ENCODE data around the gene INF2.
A peak's percentile ranks its signal among the peaks of the same experiment; 100 is the strongest.

DNA sequence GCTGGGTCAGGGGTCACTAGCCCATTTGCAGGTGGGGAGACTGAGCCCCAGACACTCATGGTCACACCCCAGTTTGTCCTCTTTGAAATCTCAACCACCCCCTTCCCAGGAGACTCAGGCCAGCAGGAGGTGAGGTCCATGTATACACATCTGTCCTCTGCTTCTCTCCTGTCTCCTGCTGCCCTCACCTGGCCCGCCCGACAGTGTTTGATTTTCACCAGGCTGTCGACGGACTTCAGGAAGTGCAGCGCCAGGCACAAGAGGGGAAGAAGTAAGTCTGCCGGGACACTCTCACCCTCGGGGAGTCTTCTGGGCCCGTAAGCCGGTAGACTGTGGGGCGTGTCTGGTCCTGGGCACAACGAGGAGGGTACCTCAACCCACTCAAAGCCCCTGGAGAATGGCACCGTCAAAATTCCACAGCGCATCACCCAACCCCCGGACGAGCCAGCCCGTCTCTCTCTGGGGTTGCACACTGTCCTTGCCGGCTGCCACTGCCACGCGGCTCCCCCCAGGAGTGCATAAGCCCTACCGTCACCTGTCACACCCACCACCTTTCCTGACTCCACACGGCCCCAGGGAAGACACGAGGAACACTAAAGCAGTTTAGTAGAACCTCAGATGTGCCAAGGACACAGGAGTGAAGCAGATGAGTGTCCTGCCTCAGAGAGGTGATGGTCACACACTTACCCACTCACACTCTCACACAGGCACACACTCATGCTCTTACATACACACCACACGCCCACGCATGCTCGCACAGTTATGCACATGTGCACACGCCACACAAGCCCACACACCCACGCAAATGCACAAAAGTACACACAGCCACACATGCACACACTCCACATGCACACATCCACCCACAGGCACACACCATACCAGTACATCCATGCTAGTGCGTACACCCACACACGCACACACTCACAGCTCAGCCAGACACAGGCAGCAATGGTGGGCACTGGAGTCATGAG is 50.4 kb downstream of the INF2 start:
- TF ChIP-seq, protein P1, sequence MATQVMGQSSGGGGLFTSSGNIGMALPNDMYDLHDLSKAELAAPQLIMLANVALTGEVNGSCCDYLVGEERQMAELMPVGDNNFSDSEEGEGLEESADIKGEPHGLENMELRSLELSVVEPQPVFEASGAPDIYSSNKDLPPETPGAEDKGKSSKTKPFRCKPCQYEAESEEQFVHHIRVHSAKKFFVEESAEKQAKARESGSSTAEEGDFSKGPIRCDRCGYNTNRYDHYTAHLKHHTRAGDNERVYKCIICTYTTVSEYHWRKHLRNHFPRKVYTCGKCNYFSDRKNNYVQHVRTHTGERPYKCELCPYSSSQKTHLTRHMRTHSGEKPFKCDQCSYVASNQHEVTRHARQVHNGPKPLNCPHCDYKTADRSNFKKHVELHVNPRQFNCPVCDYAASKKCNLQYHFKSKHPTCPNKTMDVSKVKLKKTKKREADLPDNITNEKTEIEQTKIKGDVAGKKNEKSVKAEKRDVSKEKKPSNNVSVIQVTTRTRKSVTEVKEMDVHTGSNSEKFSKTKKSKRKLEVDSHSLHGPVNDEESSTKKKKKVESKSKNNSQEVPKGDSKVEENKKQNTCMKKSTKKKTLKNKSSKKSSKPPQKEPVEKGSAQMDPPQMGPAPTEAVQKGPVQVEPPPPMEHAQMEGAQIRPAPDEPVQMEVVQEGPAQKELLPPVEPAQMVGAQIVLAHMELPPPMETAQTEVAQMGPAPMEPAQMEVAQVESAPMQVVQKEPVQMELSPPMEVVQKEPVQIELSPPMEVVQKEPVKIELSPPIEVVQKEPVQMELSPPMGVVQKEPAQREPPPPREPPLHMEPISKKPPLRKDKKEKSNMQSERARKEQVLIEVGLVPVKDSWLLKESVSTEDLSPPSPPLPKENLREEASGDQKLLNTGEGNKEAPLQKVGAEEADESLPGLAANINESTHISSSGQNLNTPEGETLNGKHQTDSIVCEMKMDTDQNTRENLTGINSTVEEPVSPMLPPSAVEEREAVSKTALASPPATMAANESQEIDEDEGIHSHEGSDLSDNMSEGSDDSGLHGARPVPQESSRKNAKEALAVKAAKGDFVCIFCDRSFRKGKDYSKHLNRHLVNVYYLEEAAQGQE (IDR thresholded peaks at IDR 0.05; ENCODE audit: unreplicated experiment): no peak
- TF ChIP-seq EZH2 (IDR thresholded peaks at IDR 0.05; ENCODE audit: low read depth, unreplicated experiment): no peak
- TF ChIP-seq, protein P2, sequence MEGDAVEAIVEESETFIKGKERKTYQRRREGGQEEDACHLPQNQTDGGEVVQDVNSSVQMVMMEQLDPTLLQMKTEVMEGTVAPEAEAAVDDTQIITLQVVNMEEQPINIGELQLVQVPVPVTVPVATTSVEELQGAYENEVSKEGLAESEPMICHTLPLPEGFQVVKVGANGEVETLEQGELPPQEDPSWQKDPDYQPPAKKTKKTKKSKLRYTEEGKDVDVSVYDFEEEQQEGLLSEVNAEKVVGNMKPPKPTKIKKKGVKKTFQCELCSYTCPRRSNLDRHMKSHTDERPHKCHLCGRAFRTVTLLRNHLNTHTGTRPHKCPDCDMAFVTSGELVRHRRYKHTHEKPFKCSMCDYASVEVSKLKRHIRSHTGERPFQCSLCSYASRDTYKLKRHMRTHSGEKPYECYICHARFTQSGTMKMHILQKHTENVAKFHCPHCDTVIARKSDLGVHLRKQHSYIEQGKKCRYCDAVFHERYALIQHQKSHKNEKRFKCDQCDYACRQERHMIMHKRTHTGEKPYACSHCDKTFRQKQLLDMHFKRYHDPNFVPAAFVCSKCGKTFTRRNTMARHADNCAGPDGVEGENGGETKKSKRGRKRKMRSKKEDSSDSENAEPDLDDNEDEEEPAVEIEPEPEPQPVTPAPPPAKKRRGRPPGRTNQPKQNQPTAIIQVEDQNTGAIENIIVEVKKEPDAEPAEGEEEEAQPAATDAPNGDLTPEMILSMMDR (conservative IDR thresholded peaks at IDR 0.05; ENCODE audit: low read depth in 2 of 2): peak in 1 of 2 experiments; percentile 22; a peak in 2 of 4 replicates
- TF ChIP-seq EZH2phosphoT487 (IDR thresholded peaks at IDR 0.05; ENCODE audit: unreplicated experiment): no peak
- no peak for TF ChIP-seq POLR2AphosphoS5 (IDR thresholded peaks at IDR 0.05; ENCODE audit: low read depth)
- TF ChIP-seq CREB1 (CRISPR knock-in tag; IDR thresholded peaks at IDR 0.05; ENCODE audit: low read depth): no peak
- no peak for TF ChIP-seq ZNF331 (CRISPR knock-in tag; IDR thresholded peaks at IDR 0.05; ENCODE audit: low read depth)
- TF ChIP-seq STAT1 (IDR thresholded peaks at IDR 0.05; ENCODE audit: unreplicated experiment): no peak
- no peak for TF ChIP-seq JUNB (IDR thresholded peaks at IDR 0.05; ENCODE audit: unreplicated experiment)
- TF ChIP-seq, protein P3, sequence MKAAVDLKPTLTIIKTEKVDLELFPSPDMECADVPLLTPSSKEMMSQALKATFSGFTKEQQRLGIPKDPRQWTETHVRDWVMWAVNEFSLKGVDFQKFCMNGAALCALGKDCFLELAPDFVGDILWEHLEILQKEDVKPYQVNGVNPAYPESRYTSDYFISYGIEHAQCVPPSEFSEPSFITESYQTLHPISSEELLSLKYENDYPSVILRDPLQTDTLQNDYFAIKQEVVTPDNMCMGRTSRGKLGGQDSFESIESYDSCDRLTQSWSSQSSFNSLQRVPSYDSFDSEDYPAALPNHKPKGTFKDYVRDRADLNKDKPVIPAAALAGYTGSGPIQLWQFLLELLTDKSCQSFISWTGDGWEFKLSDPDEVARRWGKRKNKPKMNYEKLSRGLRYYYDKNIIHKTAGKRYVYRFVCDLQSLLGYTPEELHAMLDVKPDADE (IDR thresholded peaks at IDR 0.05): no peak
- no peak for TF ChIP-seq ZNF114 (CRISPR knock-in tag; IDR thresholded peaks at IDR 0.05)
